Tibial nerve (tissue), 4 donors: ENCODE results near the gene CNTN2. TPM values are rescaled to one million over a fixed set of nuclear protein-coding genes. Genes with fewer than 3 reads are reported as not detected.

Experiments used
- DNase-seq, 2 donors: peaks; one replicate each; pipeline ENCODE4 v3.0.0-alpha.2; 2019; ENCODE audit warnings: low spot score in 2 of 2
- H3K27ac ChIP-seq, 4 donors: fragments of 200-600 bp; sonication (generic) in 3 of 4; one replicate each; pipeline ENCODE4 v1.5.1; 2017 to 2019; ENCODE audit warnings: mild to moderate bottlenecking in 1 of 4
- H3K27me3 ChIP-seq, 2 donors: fragments of 200-600 bp; sonication (generic) in 1 of 2; one replicate each; pipeline versions ENCODE4 v1.5.1 to v1.6.0; 2017 to 2019
- H3K36me3 ChIP-seq, 3 donors: fragments of 200-600 bp; sonication (generic); one replicate each; pipeline ENCODE4 v1.5.1; 2018 to 2019
- H3K4me1 ChIP-seq, 4 donors: fragments of 200-600 bp; sonication (generic) in 3 of 4; one replicate each; pipeline ENCODE4 v1.5.1; 2017 to 2019
- H3K4me3 ChIP-seq, 4 donors: fragments of 200-600 bp; sonication (generic) in 3 of 4; one replicate each; pipeline ENCODE4 v1.5.1; 2017 to 2019; ENCODE audit warnings: mild to moderate bottlenecking in 1 of 4, moderate library complexity in 1 of 4
- H3K9me3 ChIP-seq, 4 donors: fragments of 200-600 bp; sonication (generic) in 3 of 4; one replicate each; pipeline ENCODE4 v1.5.1; 2017 to 2019
- EP300 ChIP-seq, 2 donors: sonication (generic); formaldehyde crosslinking; IDR thresholded peaks; one replicate each; pipeline ENCODE4 v1.6.1; 2017; ENCODE audit warnings: antibody characterized with exemption in 2 of 2, mild to moderate bottlenecking in 1 of 2
- POLR2A ChIP-seq, 2 donors: fragments of 450-650 bp; IDR thresholded peaks; one replicate each; pipeline ENCODE4 v1.6.1; 2017; ENCODE audit warnings: antibody characterized with exemption in 2 of 2, mild to moderate bottlenecking in 2 of 2, moderate library complexity in 2 of 2
- WGBS, 2 donors: methylation state at CpG; one replicate each; pipeline ENCODE4 v1.1.5; 2018; 5-methylcytosine and 5-hydroxymethylcytosine counted together
- total RNA-seq, 4 donors: library from RNA; depleted of rRNA; stranded (reverse); fragments of >200 nt; gene quantifications; one replicate each; pipeline ENCODE4 v1.1.0, GENCODE V29; 2016
- TF ChIP-seq, protein P1 (sequence below), 5 experiments: fragments of 200-600 bp in 3 of 5; fragments of 450-650 bp in 2 of 5; sonication (generic) in 3 of 5; IDR thresholded peaks; one replicate each; pipeline ENCODE4 v1.5.1; 2016 to 2019; ENCODE audit warnings: antibody characterized with exemption in 5 of 5, mild to moderate bottlenecking in 3 of 5, moderate library complexity in 2 of 5

The CNTN2 gene
- total RNA-seq, 4 donors from 2014 or later: 6.1 to 22.2 (median 12.2) TPM

DNA sequence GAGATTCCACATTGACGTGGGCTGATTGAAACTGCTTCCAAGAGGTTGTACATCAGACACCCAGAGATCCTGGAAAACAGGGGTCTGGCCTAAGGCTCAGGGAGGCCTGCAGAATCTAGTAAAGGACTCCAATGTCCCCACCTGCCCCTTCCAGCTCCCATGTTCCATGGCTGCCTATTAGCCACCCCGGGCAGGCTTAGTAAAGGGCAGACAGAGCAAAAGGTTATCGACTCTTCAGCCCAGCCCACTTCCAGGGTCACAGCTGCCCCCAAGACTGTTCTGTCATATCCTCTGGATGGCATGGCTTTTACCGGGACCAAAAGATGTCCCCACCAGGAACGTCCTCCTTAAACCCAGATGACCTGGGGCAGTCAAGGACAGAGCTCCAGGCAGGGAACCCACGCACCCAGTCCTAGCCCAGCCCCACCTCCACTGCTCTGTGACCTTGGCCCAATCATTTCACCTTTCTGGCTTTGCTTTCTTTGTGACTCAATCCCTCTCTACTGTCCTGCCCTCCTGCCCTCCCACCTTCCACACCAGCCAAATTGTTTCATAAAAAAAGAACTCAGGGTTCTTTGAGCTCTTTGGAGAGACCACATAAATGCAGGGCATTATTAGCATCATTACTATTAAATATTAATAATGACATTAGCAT, 4.8 kb upstream of the CNTN2 start:
- H3K4me1 ChIP-seq: peaks cover 0 to 10% (median 2%) of the 10 kb centered on the region in 4 donors
- 73 to 85% methylated on average over 6 of the region's 6 CpGs for WGBS, 2 donors
- TF ChIP-seq POLR2A (IDR thresholded peaks at IDR 0.05): no peak
- TF ChIP-seq, protein P1, sequence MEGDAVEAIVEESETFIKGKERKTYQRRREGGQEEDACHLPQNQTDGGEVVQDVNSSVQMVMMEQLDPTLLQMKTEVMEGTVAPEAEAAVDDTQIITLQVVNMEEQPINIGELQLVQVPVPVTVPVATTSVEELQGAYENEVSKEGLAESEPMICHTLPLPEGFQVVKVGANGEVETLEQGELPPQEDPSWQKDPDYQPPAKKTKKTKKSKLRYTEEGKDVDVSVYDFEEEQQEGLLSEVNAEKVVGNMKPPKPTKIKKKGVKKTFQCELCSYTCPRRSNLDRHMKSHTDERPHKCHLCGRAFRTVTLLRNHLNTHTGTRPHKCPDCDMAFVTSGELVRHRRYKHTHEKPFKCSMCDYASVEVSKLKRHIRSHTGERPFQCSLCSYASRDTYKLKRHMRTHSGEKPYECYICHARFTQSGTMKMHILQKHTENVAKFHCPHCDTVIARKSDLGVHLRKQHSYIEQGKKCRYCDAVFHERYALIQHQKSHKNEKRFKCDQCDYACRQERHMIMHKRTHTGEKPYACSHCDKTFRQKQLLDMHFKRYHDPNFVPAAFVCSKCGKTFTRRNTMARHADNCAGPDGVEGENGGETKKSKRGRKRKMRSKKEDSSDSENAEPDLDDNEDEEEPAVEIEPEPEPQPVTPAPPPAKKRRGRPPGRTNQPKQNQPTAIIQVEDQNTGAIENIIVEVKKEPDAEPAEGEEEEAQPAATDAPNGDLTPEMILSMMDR (IDR thresholded peaks at IDR 0.05): no peak
- TF ChIP-seq EP300 (IDR thresholded peaks at IDR 0.05): no peak

DNA sequence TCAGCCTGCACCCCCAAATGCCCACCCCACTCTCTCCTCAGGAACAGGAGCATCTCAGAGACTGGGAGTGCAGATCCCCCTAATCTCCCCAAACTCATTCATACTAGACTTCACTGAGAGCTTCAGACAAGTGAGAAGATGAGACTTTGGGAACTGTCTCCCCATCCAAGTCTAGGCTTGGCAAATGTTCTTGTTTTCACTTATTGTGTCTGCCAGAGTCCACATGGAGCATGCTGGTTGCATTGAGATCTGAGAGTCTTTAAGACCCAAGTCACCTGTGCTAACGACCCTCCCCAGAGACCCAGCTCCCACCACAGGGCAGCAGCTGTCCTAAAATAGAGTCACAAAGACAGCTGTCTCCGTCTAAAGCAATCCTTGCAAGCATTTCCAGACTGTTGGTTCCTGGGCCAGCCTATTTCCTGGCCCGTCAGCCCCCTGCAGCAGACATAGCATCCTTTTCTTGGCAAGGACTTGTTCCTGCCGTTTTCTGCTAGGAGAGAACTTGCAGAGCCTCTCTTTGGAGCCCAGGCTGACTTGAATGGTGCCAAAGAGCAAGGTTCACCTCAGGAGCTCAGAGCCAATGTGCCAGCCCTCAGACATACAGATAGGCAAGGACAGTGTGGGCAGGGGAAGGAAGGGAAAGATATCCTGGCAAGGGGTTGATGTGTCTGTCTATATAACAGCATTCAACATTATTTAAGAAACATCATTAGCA, 1.9 kb upstream of the CNTN2 start:
- TF ChIP-seq, protein P1 (IDR thresholded peaks at IDR 0.05): no peak
- TF ChIP-seq EP300 (IDR thresholded peaks at IDR 0.05) (no peak), POLR2A (IDR thresholded peaks at IDR 0.05) (no peak)
- no peaks in the 10 kb centered on the region for H3K9me3 ChIP-seq
- WGBS, 2 donors: 47 to 60% methylated on average over 4 of the region's 4 CpGs
- no peak overlapping the region for H3K27ac ChIP-seq
- peaks cover 0 to 23% (median 2%) of the 10 kb centered on the region in 4 donors for H3K4me1 ChIP-seq
- no peak overlapping the region for H3K4me3 ChIP-seq
- H3K36me3 ChIP-seq: no peaks in the 10 kb centered on the region
- H3K27me3 ChIP-seq: peaks cover 0 to 27% of the 10 kb centered on the region in 2 donors
- DNase-seq: no peak

More for the DNA sequence above, 4.8 kb upstream of the CNTN2 start:
- H3K4me3 ChIP-seq: no peak overlapping the region
- H3K9me3 ChIP-seq: no peaks in the 10 kb centered on the region
- no peaks in the 10 kb centered on the region for H3K36me3 ChIP-seq
- no peak overlapping the region for H3K27ac ChIP-seq
- H3K27me3 ChIP-seq: peaks cover 0 to 2% of the 10 kb centered on the region in 2 donors
- DNase-seq: no peak

DNA sequence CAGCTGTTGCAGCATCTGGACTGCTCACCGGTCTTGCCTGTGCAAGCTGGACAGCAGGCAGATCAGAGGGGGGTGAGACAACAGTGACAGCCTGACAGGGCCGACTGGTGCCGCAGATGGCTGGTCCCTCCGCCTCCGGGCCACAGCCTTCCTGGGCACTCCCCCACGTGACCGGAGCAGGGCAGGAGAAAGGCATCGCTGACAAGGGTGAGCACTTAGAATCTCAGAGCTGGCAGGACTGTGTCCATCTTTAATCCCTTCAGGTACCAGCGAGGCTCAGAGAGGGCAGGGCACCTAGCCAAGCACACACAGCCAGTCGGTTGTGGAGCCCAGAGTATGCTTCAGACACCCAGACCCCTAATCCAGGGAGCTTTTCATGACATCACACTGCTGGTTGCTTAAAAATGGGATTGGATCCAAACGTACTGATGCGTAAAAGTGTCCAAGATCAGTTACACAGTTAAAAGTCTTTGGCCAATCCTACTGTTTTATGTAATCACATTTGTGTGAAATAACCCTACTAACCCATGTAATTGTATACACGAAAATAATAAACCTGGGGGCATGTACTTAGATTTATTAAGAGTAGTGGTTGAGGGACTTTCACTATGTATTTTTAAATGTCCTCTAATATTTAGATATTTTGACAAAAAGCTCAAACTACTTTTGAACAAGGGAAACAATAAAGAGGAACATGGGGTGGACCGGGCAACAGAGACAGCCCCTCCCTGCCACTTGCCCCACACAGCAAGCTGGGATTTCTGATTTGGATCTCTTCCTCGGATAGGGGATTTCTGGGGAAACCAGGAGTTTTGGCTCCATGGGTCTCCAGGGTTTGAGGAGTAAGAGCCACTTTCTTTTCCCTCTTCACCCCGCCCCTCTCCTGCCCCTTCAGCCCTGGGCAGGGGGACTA, 758 bp upstream of the CNTN2 start:
- Histone ChIP-seq H3K9me3 (no peaks in the 10 kb centered on the region), H3K27me3 (peaks cover 0 to 37% of the 10 kb centered on the region in 2 donors), H3K4me3 (peak overlapping the region in 2 of 4 donors; percentile 22 to 45), H3K4me1 (peaks cover 0 to 23% (median 2%) of the 10 kb centered on the region in 4 donors), H3K27ac (peak overlapping the region in 2 of 4 donors; percentile 59 to 62), H3K36me3 (no peaks in the 10 kb centered on the region)
- DNase-seq: no peak
- no peak for TF ChIP-seq POLR2A (IDR thresholded peaks at IDR 0.05)
- TF ChIP-seq EP300 (IDR thresholded peaks at IDR 0.05): no peak
- TF ChIP-seq, protein P1 (IDR thresholded peaks at IDR 0.05): no peak
- 63 to 65% methylated on average over 14 to 16 of the region's 16 CpGs for WGBS, 2 donors

DNA sequence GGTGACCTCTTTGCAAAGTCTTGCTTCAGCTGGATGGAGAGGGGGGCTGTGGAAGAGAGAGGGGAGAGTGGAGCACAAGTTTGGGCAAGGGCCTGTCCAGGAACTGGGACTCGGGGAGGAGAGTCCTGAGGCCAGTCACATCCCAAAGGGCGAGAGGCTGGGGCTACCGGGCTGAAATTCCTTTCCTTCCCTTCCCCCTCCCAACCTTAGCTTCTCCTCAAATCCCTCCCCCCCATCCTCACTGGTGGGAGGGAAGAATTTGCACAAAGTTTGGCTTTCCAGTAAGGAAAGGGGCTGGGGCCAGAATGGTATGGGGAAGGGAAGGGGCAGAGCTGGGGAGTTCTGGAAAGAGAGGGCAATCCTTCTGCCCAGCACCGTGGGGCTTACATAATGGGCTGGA, 854 bp downstream of the CNTN2 start:
- H3K9me3 ChIP-seq: no peaks in the 10 kb centered on the region
- H3K36me3 ChIP-seq: no peaks in the 10 kb centered on the region
- peaks cover 0 to 31% (median 2%) of the 10 kb centered on the region in 4 donors for H3K4me1 ChIP-seq
- H3K27ac ChIP-seq: peak overlapping the region in 1 of 4 donors; percentile 10
- WGBS, 2 donors: 21 to 24% methylated on average over 4 of the region's 4 CpGs
- TF ChIP-seq POLR2A (IDR thresholded peaks at IDR 0.05) (no peak), EP300 (IDR thresholded peaks at IDR 0.05) (no peak)
- TF ChIP-seq, protein P1 (IDR thresholded peaks at IDR 0.05): no peak
- peak overlapping the region in 3 of 4 donors; percentile 19 to 45 (median 22) for H3K4me3 ChIP-seq
- no peak for DNase-seq
- peaks cover 0 to 42% of the 10 kb centered on the region in 2 donors for H3K27me3 ChIP-seq
